NCI-H2081 (cell line): ENCODE data around the gene FRYL.

Experiments used
- DNase-seq, 2 experiments: peaks; one replicate each; lab custom pipeline; 2025; lab: John Stamatoyannopoulos, UW

The FRYL gene

GRCh38 chr4:48620093-48620492 is 160.0 kb downstream of the FRYL start:
- no peak for DNase-seq

- peak in 1 of 2 experiments; percentile 31 for DNase-seq
Observed at GRCh38 chr4:48604527-48604926, 175.6 kb downstream of the FRYL start.

- no peak for DNase-seq
Observed at GRCh38 chr4:48604041-48604440, 176.0 kb downstream of the FRYL start.

GRCh38 chr4:48603366-48604003 is 176.6 kb downstream of the FRYL start:
- no peak for DNase-seq

GRCh38 chr4:48602763-48603162 is 177.3 kb downstream of the FRYL start:
- DNase-seq: no peak

- no peak for DNase-seq
Observed at GRCh38 chr4:48602222-48602621, 177.9 kb downstream of the FRYL start.

GRCh38 chr4:48596336-48596735 is 183.7 kb downstream of the FRYL start:
- no peak for DNase-seq

- no peak for DNase-seq
Observed at GRCh38 chr4:48594180-48594579, 185.9 kb downstream of the FRYL start.

- no peak for DNase-seq
Observed at GRCh38 chr4:48591372-48591771, 188.7 kb downstream of the FRYL start.

- no peak for DNase-seq
Observed at GRCh38 chr4:48590884-48591283, 189.2 kb downstream of the FRYL start.

GRCh38 chr4:48589098-48589445 is 191.0 kb downstream of the FRYL start:
- no peak for DNase-seq

- no peak for DNase-seq
Observed at GRCh38 chr4:48588230-48589097, 191.6 kb downstream of the FRYL start.

GRCh38 chr4:48585401-48585800 is 194.7 kb downstream of the FRYL start:
- DNase-seq: peak; percentile 10 to 40

- DNase-seq: peak; percentile 68 to 71
Observed at GRCh38 chr4:48578132-48578968, 201.7 kb downstream of the FRYL start.

- no peak for DNase-seq
Observed at GRCh38 chr4:48575964-48576363, 204.1 kb downstream of the FRYL start.

- no peak for DNase-seq
Observed at GRCh38 chr4:48571471-48571870, 208.6 kb downstream of the FRYL start.

GRCh38 chr4:48570646-48571220 is 209.3 kb downstream of the FRYL start:
- DNase-seq: no peak

- no peak for DNase-seq
Observed at GRCh38 chr4:48566034-48566384, 214.1 kb downstream of the FRYL start.

- no peak for DNase-seq
Observed at GRCh38 chr4:48565362-48566033, 214.6 kb downstream of the FRYL start.

GRCh38 chr4:48564151-48564550 is 215.9 kb downstream of the FRYL start:
- DNase-seq: no peak

- no peak for DNase-seq
Observed at GRCh38 chr4:48558819-48559218, 221.3 kb downstream of the FRYL start.

- no peak for DNase-seq
Observed at GRCh38 chr4:48558026-48558425, 222.1 kb downstream of the FRYL start.
